WTC11 (cell line): ENCODE results near the gene COG2. TPM values are rescaled to one million over a fixed set of nuclear protein-coding genes. Genes with fewer than 3 reads are reported as not detected.

ENCODE experiments used
- ATAC-seq: fragments of 200-7000 bp; cut with Tn5 transposase; 2 replicates; pipeline ENCODE4 v1.10.0; 2021; ENCODE audit warnings: mild to moderate bottlenecking, moderate library complexity
- CTCF ChIA-PET: fragments of 300-600 bp; sonication (Branson Sonifier 250); formaldehyde crosslinking; loops from one replicate; lab custom pipeline; 2021; ENCODE audit warnings: antibody characterized with exemption; lab: Charles Lee
- POLR2A ChIA-PET: fragments of 350-600 bp; sonication (Branson Sonifier 250); formaldehyde crosslinking; loops from one replicate; lab custom pipeline; 2021; ENCODE audit warnings: antibody characterized with exemption; lab: Charles Lee
- DNase-seq: peaks from one replicate; pipeline ENCODE4 v3.0.0; 2021; ENCODE audit warnings: low spot score
- H3K27ac Mint-ChIP-seq: 2 replicates; pipeline ENCODE4 v1.8.0; 2021; ENCODE audit warnings: mixed read lengths
- H3K27me3 Mint-ChIP-seq: 2 replicates; pipeline ENCODE4 v1.8.0; 2021; ENCODE audit warnings: low read depth, mild to moderate bottlenecking, moderate library complexity, mixed read lengths
- H3K36me3 Mint-ChIP-seq: 2 replicates; pipeline ENCODE4 v1.8.0; 2021; ENCODE audit warnings: mixed read lengths
- H3K4me1 Mint-ChIP-seq: 2 replicates; pipeline ENCODE4 v1.8.0; 2022; ENCODE audit warnings: mixed read lengths
- H3K4me3 Mint-ChIP-seq: 2 replicates; pipeline ENCODE4 v1.8.0; 2021; ENCODE audit warnings: mild to moderate bottlenecking, moderate library complexity, mixed read lengths
- H3K9me3 Mint-ChIP-seq: 2 replicates; pipeline ENCODE4 v1.8.0; 2021; ENCODE audit warnings: mixed read lengths
- ERG ChIP-seq: fragments of 250-450 bp; sonication (Bioruptor Pico); IDR thresholded peaks from 2 replicates; pipeline ENCODE4 v1.8.0; 2021; ENCODE audit warnings: mild to moderate bottlenecking
- ETV6 ChIP-seq: sonication (generic); formaldehyde crosslinking; IDR thresholded peaks from 2 replicates; pipeline ENCODE4 v1.8.1; 2022; ENCODE audit warnings: mild to moderate bottlenecking, missing genetic modification reagents
- FOXJ3 ChIP-seq: sonication (generic); formaldehyde crosslinking; IDR thresholded peaks from 2 replicates; pipeline ENCODE4 v1.9.0; 2021; ENCODE audit warnings: missing genetic modification reagents, mild to moderate bottlenecking, borderline replicate concordance
- HMGA2 ChIP-seq: fragments of 250-450 bp; sonication (Bioruptor Pico); IDR thresholded peaks from 2 replicates; pipeline ENCODE4 v1.4.0; 2021; ENCODE audit warnings: mild to moderate bottlenecking, moderate library complexity
- MYBL2 ChIP-seq: sonication (generic); formaldehyde crosslinking; IDR thresholded peaks from 2 replicates; pipeline ENCODE4 v1.8.1; 2023; ENCODE audit warnings: mild to moderate bottlenecking, moderate library complexity, missing genetic modification reagents
- NR1H2 ChIP-seq: sonication (generic); formaldehyde crosslinking; IDR thresholded peaks from 2 replicates; pipeline ENCODE4 v1.9.0; 2021; ENCODE audit warnings: mild to moderate bottlenecking, moderate library complexity, missing genetic modification reagents
- OVOL2 ChIP-seq: fragments of 250-450 bp; sonication (Bioruptor Pico); IDR thresholded peaks from 2 replicates; pipeline ENCODE4 v1.9.0; 2021; ENCODE audit warnings: mild to moderate bottlenecking, borderline replicate concordance
- SP1 ChIP-seq: sonication (generic); formaldehyde crosslinking; conservative IDR thresholded peaks from 2 replicates; pipeline ENCODE4 v1.8.1; 2022; ENCODE audit warnings: missing genetic modification reagents
- TEAD1 ChIP-seq: sonication (generic); formaldehyde crosslinking; IDR thresholded peaks from 2 replicates; pipeline ENCODE4 v1.8.0; 2022; ENCODE audit warnings: mild to moderate bottlenecking, missing genetic modification reagents
- ZNF121 ChIP-seq: sonication (generic); formaldehyde crosslinking; IDR thresholded peaks from 2 replicates; pipeline ENCODE4 v1.8.0; 2023; ENCODE audit warnings: missing genetic modification reagents
- ZNF232 ChIP-seq: sonication (generic); formaldehyde crosslinking; IDR thresholded peaks from 2 replicates; pipeline ENCODE4 v1.8.0; 2022; ENCODE audit warnings: mild to moderate bottlenecking, missing genetic modification reagents
- ZNF396 ChIP-seq: fragments of 250-450 bp; sonication (Bioruptor Pico); IDR thresholded peaks from 2 replicates; pipeline ENCODE4 v1.8.0; 2021; ENCODE audit warnings: mild to moderate bottlenecking, moderate library complexity, borderline replicate concordance
- ZNF416 ChIP-seq: fragments of 250-450 bp; sonication (Bioruptor Pico); IDR thresholded peaks from 2 replicates; pipeline ENCODE4 v1.9.0; 2021; ENCODE audit warnings: mild to moderate bottlenecking, inconsistent platforms
- ZNF671 ChIP-seq: fragments of 250-450 bp; sonication (Bioruptor Pico); IDR thresholded peaks from 2 replicates; pipeline ENCODE4 v1.8.0; 2021; ENCODE audit warnings: mild to moderate bottlenecking
- total RNA-seq: library from RNA; stranded (reverse); gene quantifications from 3 replicates; pipeline ENCODE4 v1.2.3, GENCODE V29; 2021
- TF ChIP-seq, protein P1 (sequence below): sonication (generic); formaldehyde crosslinking; IDR thresholded peaks from 2 replicates; pipeline ENCODE4 v1.8.1; 2023; ENCODE audit warnings: mild to moderate bottlenecking, moderate library complexity, missing genetic modification reagents
- TF ChIP-seq, protein P2 (sequence below): sonication (generic); formaldehyde crosslinking; IDR thresholded peaks from 2 replicates; pipeline ENCODE4 v1.8.0; 2023; ENCODE audit warnings: missing genetic modification reagents, mild to moderate bottlenecking, borderline replicate concordance

Gene COG2
- total RNA-seq, 1 experiment from 2014 or later = 30.9 TPM

DNA sequence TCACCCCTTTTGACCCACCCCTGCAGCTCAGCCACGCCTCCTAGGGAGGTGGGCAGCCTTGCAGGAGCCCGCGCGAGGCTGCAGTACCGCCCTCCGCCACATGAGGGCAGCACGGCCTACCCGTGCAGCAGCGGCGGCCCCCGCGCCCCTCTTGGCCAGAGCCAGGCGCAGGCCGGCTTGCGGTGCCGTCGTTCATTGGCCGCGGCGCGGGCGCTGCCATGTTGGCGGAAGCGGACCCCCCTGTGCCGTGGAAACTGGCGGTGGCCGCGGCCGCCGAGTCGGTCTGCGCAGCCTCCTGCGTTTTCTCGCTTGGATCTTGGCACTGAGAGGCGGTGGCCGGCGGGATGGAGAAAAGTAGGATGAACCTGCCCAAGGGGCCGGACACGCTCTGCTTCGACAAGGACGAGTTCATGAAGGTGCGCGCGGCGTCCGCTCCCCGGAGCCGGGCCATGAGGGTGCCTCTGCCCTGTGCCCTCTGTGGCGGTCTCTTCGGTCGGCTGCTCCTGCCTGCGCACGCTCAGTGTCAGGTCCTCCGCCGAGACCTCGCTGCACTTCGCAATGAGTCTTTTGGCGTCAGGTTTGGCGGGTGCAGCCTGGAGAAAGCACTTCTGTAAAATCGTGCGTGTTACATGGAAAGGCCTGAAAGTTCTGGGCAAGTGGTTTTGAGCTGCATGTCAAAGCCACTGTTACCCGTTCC is at the start of gene COG2 (continued):
- TF ChIP-seq ERG (CRISPR knock-in tag) = peak; percentile 67; the same call in 1 of the 2 replicates
- TF ChIP-seq ZNF671 (CRISPR knock-in tag) = no peak
- TF ChIP-seq, all 79 proteins: peak for 24

GRCh38 chr1:230592848-230593414 is 49.4 kb upstream of the COG2 start:
- ATAC-seq = no peak
- Mint-ChIP-seq H3K27ac (no peak overlapping the region), H3K27me3 (peaks cover 5% of the 10 kb centered on the region), H3K9me3 (peaks cover 31% of the 10 kb centered on the region), H3K4me1 (peaks cover 16% of the 10 kb centered on the region), H3K4me3 (no peak overlapping the region), H3K36me3 (peaks cover 4% of the 10 kb centered on the region; the same call in 1 of the 2 replicates)
- TF ChIP-seq ETV6 (CRISPR knock-in tag) (no peak), ZNF416 (CRISPR knock-in tag) (peak; percentile 85; the same call in 1 of the 2 replicates), ZNF121 (CRISPR knock-in tag) (no peak), SP1 (CRISPR knock-in tag) (no peak), ZNF232 (CRISPR knock-in tag) (no peak), ZNF396 (CRISPR knock-in tag) (no peak), FOXJ3 (CRISPR knock-in tag) (no peak)
- TF ChIP-seq, protein P1, sequence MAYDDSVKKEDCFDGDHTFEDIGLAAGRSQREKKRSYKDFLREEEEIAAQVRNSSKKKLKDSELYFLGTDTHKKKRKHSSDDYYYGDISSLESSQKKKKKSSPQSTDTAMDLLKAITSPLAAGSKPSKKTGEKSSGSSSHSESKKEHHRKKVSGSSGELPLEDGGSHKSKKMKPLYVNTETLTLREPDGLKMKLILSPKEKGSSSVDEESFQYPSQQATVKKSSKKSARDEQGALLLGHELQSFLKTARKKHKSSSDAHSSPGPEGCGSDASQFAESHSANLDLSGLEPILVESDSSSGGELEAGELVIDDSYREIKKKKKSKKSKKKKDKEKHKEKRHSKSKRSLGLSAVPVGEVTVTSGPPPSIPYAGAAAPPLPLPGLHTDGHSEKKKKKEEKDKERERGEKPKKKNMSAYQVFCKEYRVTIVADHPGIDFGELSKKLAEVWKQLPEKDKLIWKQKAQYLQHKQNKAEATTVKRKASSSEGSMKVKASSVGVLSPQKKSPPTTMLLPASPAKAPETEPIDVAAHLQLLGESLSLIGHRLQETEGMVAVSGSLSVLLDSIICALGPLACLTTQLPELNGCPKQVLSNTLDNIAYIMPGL (CRISPR knock-in tag) = no peak
- CTCF ChIA-PET = no interaction called here
- DNase-seq = no peak
- POLR2A ChIA-PET = no interaction called here

GRCh38 chr1:230594214-230594773 is 48.0 kb upstream of the COG2 start:
- peaks cover 15% of the 10 kb centered on the region for H3K4me1 Mint-ChIP-seq
- ChIA-PET CTCF (interaction anchor here (0.5 kb wide), 1 partner anchor 912 kb away, joined by 3 read pairs; no protein-coding TSS in a partner anchor), POLR2A (no interaction called here)
- H3K36me3 Mint-ChIP-seq = peaks cover 12% of the 10 kb centered on the region
- peaks cover 43% of the 10 kb centered on the region for H3K9me3 Mint-ChIP-seq
- peaks cover 5% of the 10 kb centered on the region for H3K27me3 Mint-ChIP-seq
- DNase-seq = no peak
- H3K27ac Mint-ChIP-seq = no peak overlapping the region
- ATAC-seq = no peak
- TF ChIP-seq OVOL2 (CRISPR knock-in tag) (no peak), HMGA2 (CRISPR knock-in tag) (no peak), ZNF232 (CRISPR knock-in tag) (no peak), TEAD1 (CRISPR knock-in tag) (no peak), NR1H2 (CRISPR knock-in tag) (no peak), ZNF671 (CRISPR knock-in tag) (no peak), MYBL2 (CRISPR knock-in tag) (no peak)
- TF ChIP-seq, protein P2, sequence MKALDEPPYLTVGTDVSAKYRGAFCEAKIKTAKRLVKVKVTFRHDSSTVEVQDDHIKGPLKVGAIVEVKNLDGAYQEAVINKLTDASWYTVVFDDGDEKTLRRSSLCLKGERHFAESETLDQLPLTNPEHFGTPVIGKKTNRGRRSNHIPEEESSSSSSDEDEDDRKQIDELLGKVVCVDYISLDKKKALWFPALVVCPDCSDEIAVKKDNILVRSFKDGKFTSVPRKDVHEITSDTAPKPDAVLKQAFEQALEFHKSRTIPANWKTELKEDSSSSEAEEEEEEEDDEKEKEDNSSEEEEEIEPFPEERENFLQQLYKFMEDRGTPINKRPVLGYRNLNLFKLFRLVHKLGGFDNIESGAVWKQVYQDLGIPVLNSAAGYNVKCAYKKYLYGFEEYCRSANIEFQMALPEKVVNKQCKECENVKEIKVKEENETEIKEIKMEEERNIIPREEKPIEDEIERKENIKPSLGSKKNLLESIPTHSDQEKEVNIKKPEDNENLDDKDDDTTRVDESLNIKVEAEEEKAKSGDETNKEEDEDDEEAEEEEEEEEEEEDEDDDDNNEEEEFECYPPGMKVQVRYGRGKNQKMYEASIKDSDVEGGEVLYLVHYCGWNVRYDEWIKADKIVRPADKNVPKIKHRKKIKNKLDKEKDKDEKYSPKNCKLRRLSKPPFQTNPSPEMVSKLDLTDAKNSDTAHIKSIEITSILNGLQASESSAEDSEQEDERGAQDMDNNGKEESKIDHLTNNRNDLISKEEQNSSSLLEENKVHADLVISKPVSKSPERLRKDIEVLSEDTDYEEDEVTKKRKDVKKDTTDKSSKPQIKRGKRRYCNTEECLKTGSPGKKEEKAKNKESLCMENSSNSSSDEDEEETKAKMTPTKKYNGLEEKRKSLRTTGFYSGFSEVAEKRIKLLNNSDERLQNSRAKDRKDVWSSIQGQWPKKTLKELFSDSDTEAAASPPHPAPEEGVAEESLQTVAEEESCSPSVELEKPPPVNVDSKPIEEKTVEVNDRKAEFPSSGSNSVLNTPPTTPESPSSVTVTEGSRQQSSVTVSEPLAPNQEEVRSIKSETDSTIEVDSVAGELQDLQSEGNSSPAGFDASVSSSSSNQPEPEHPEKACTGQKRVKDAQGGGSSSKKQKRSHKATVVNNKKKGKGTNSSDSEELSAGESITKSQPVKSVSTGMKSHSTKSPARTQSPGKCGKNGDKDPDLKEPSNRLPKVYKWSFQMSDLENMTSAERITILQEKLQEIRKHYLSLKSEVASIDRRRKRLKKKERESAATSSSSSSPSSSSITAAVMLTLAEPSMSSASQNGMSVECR (CRISPR knock-in tag) = no peak
- H3K4me3 Mint-ChIP-seq = no peak overlapping the region
